CD14-positive monocyte (primary cell): ENCODE measurements around the gene HINT2. TPM values are rescaled to one million over a fixed set of nuclear protein-coding genes. Genes with fewer than 3 reads are reported as not detected.

Source experiments
- DNase-seq, 3 donors: peaks; one replicate each; pipeline ENCODE4 v3.0.0-alpha.2; 2011 to 2022
- H2AFZ ChIP-seq: 2 replicates; pipeline ENCODE4 v1.6.0; 2012; ENCODE audit warnings: mild to moderate bottlenecking, low read depth, low read length, inconsistent platforms; ENCODE audit not compliant: insufficient read depth, poor library complexity, severe bottlenecking
- H3K27ac ChIP-seq, 2 donors: 1 replicate in 1 of 2; 2 replicates in 1 of 2; pipeline ENCODE4 v1.5.1; 2012 to 2013; ENCODE audit warnings: low read length in 2 of 2, control low read depth in 1 of 2, inconsistent platforms in 1 of 2, low read depth in 1 of 2, mild to moderate bottlenecking in 1 of 2
- H3K27me3 ChIP-seq, 2 donors: one replicate each; pipeline versions ENCODE4 v1.6.0 to v1.6.1; 2011 to 2013; ENCODE audit warnings: low read length in 2 of 2; ENCODE audit not compliant: control insufficient read depth in 2 of 2, insufficient read depth in 2 of 2
- H3K36me3 ChIP-seq, 2 donors: replicated peaks in 1 of 2; 1 replicate in 1 of 2; 2 replicates in 1 of 2; pipeline versions ENCODE4 v1.5.1 to v1.6.1; 2012 to 2013; ENCODE audit warnings: low read length in 2 of 2, control low read depth in 1 of 2, inconsistent platforms in 1 of 2, mild to moderate bottlenecking in 1 of 2; ENCODE audit not compliant: insufficient read depth in 2 of 2, control insufficient read depth in 1 of 2
- H3K4me1 ChIP-seq, 2 donors: 1 replicate in 1 of 2; 2 replicates in 1 of 2; pipeline versions ENCODE4 v1.5.1 to v1.6.1; 2012 to 2013; ENCODE audit warnings: low read length in 2 of 2, control low read depth in 1 of 2, inconsistent platforms in 1 of 2, mild to moderate bottlenecking in 1 of 2, moderate library complexity in 1 of 2; ENCODE audit not compliant: insufficient read depth in 2 of 2, control insufficient read depth in 1 of 2
- H3K4me2 ChIP-seq: replicated peaks from 2 replicates; pipeline ENCODE3; 2012; ENCODE audit warnings: low read length, moderate library complexity, mild to moderate bottlenecking; ENCODE audit not compliant: poor library complexity, severe bottlenecking; ENCODE audit errors: extremely low read depth
- H3K4me3 ChIP-seq, 3 experiments: fragments of 200-600 bp in 1 of 3; sonication (generic) in 1 of 3; replicated peaks in 1 of 3; 1 replicate in 2 of 3; 2 replicates in 1 of 3; pipeline ENCODE4 v1.5.1; 2011 to 2013; ENCODE audit warnings: low read length in 3 of 3, mild to moderate bottlenecking in 3 of 3, control low read depth in 2 of 3, low read depth in 2 of 3, inconsistent platforms in 1 of 3, moderate library complexity in 1 of 3
- H3K79me2 ChIP-seq: 2 replicates; pipeline ENCODE4 v1.6.0; 2012; ENCODE audit warnings: mild to moderate bottlenecking, control low read depth, inconsistent platforms, low read length, moderate library complexity; ENCODE audit not compliant: insufficient read depth
- H3K9ac ChIP-seq: 2 replicates; pipeline ENCODE4 v1.6.0; 2017; ENCODE audit warnings: low read length, mild to moderate bottlenecking; ENCODE audit not compliant: insufficient read depth, poor library complexity, severe bottlenecking
- H3K9me3 ChIP-seq, 2 donors: replicated peaks in 1 of 2; 1 replicate in 1 of 2; 2 replicates in 1 of 2; pipeline versions ENCODE4 v1.5.1 to v1.6.1; 2012 to 2013; ENCODE audit warnings: low read length in 2 of 2, control low read depth in 1 of 2; ENCODE audit not compliant: control insufficient read depth in 1 of 2, insufficient read depth in 1 of 2
- H4K20me1 ChIP-seq: 2 replicates; pipeline ENCODE4 v1.6.0; 2012; ENCODE audit warnings: mild to moderate bottlenecking, low read length, control low read depth, moderate library complexity; ENCODE audit not compliant: insufficient read depth
- H3K27ac Mint-ChIP-seq, 7 donors: one replicate each; pipeline ENCODE4 v1.8.0; 2020; ENCODE audit warnings: mild to moderate bottlenecking in 7 of 7, mixed read lengths in 7 of 7, moderate library complexity in 6 of 7, inconsistent platforms in 2 of 7
- H3K27me3 Mint-ChIP-seq, 3 donors: one replicate each; pipeline ENCODE4 v1.8.0; 2021 to 2022; ENCODE audit warnings: low read depth in 3 of 3, mild to moderate bottlenecking in 3 of 3, mixed read lengths in 3 of 3, moderate library complexity in 3 of 3, inconsistent platforms in 1 of 3
- H3K36me3 Mint-ChIP-seq, 2 donors: one replicate each; pipeline ENCODE4 v1.8.0; 2020; ENCODE audit warnings: mixed read lengths in 2 of 2, inconsistent platforms in 1 of 2, mild to moderate bottlenecking in 1 of 2
- H3K4me1 Mint-ChIP-seq: one replicate; pipeline ENCODE4 v1.8.0; 2020; ENCODE audit warnings: mild to moderate bottlenecking, mixed read lengths
- H3K4me3 Mint-ChIP-seq, 2 donors: one replicate each; pipeline ENCODE4 v1.8.0; 2020; ENCODE audit warnings: mild to moderate bottlenecking in 2 of 2, mixed read lengths in 2 of 2, moderate library complexity in 1 of 2
- H3K9me3 Mint-ChIP-seq, 7 donors: one replicate each; pipeline ENCODE4 v1.8.0; 2020 to 2022; ENCODE audit warnings: mixed read lengths in 7 of 7, mild to moderate bottlenecking in 6 of 7, moderate library complexity in 6 of 7, inconsistent platforms in 2 of 7
- CTCF ChIP-seq: fragments of 200-600 bp; IDR thresholded peaks from one replicate; pipeline ENCODE4 v1.8.0; 2022; ENCODE audit warnings: antibody characterized with exemption, mild to moderate bottlenecking
- WGBS: methylation state at CpG from one replicate; pipeline ENCODE4 v1.1.5; 2013; ENCODE audit warnings: missing lambda C conversion rate; ENCODE audit not compliant: insufficient coverage; 5-methylcytosine and 5-hydroxymethylcytosine counted together
- intact Hi-C, 2 donors: fragments of 100-400 bp; cut with micrococcal nuclease; formaldehyde crosslinking; loops; one replicate each; pipeline versions ENCODE4 v1.15.0 to v1.15.1; 2023
- polyA plus RNA-seq, 3 donors: library from polyadenylated mRNA; depleted of rRNA in 1 of 3; unstranded in 2 of 3; stranded (reverse) in 1 of 3; fragments of 300-500 nt in 2 of 3; fragments of >200 nt in 1 of 3; fragmentation: Illumina TruSeq in 2 of 3; gene quantifications; 1 replicate in 2 of 3; 2 replicates in 1 of 3; pipeline ENCODE4 v1.2.3, GENCODE V29; 2012 to 2021

HINT2 gene
- polyA plus RNA-seq, 3 donors: 19.9 to 64.5 (median 59.1) TPM

- H3K27me3 ChIP-seq: no peaks in the 10 kb centered on the region
- no peak for TF ChIP-seq CTCF
- no peaks in the 10 kb centered on the region for H3K36me3 ChIP-seq
- no peaks in the 10 kb centered on the region for H3K36me3 Mint-ChIP-seq
- H3K27ac Mint-ChIP-seq: peak within 1 kb of the TSS; percentile 81 to 99 (median 92)
- peak within 1 kb of the TSS; percentile 98 for H2AFZ ChIP-seq
- no peaks in the 10 kb centered on the region for H3K9me3 ChIP-seq
- peaks cover 4% of the 10 kb centered on the region for H3K79me2 ChIP-seq
- peaks cover 14 to 18% (median 17%) of the 10 kb centered on the region in 3 donors for H3K27me3 Mint-ChIP-seq
- H3K4me3 Mint-ChIP-seq: peak within 1 kb of the TSS; percentile 94 to 99
- H3K9ac ChIP-seq: peak within 1 kb of the TSS; percentile 75
- peak within 1 kb of the TSS; percentile 67 to 94 (median 78) for H3K4me3 ChIP-seq
- DNase-seq: no peak
- peaks cover 47 to 58% of the 10 kb centered on the region in 2 donors for H3K4me1 ChIP-seq
- peaks cover 59% of the 10 kb centered on the region for H3K4me1 Mint-ChIP-seq
- no peaks in the 10 kb centered on the region for H3K9me3 Mint-ChIP-seq
- no peaks in the 10 kb centered on the region for H4K20me1 ChIP-seq
- H3K27ac ChIP-seq: peak within 1 kb of the TSS; percentile 10 to 73
- intact Hi-C loops: loop anchor here (2.0 to 5.0 kb wide), 4 partner anchors 16 to 96 kb away; partner anchors contain the start of genes CREB3 (in 1 of the 2), OR13J1 (in 1 of the 2) and TLN1 (in 1 of the 2)
- H3K4me2 ChIP-seq: peak within 1 kb of the TSS; percentile 99
- 0% methylated on average over 21 of the region's 21 CpGs for WGBS
These were observed 13.9 kb upstream of the HINT2 start, which contains the start of gene FAM221B for GRCh38 chr9:35828716-35829083. Gene FAM221B (minus strand): TSS chr9:35828732. CDS start chr9:35826161, 2,571 bp downstream.

GRCh38 chr9:35827486-35827885, 12.6 kb upstream of the HINT2 start:
- Histone ChIP-seq H3K9ac (no peak overlapping the region), H3K36me3 (no peaks in the 10 kb centered on the region), H2AFZ (no peak overlapping the region), H3K27ac (no peak overlapping the region), H4K20me1 (no peaks in the 10 kb centered on the region), H3K4me3 (no peak overlapping the region), H3K9me3 (no peaks in the 10 kb centered on the region), H3K27me3 (no peaks in the 10 kb centered on the region), H3K4me1 (peaks cover 35 to 46% of the 10 kb centered on the region in 2 donors), H3K4me2 (no peak overlapping the region), H3K79me2 (peaks cover 4% of the 10 kb centered on the region)
- no peak for TF ChIP-seq CTCF
- Mint-ChIP-seq H3K36me3 (no peaks in the 10 kb centered on the region), H3K4me1 (peaks cover 47% of the 10 kb centered on the region), H3K4me3 (peak overlapping the region in 1 of 2 donors; percentile 57), H3K27ac (peak overlapping the region in 1 of 7 donors; percentile 17), H3K27me3 (peaks cover 14 to 18% (median 16%) of the 10 kb centered on the region in 3 donors), H3K9me3 (no peaks in the 10 kb centered on the region)
- intact Hi-C loops: loop anchor here (5.0 kb wide), 3 partner anchors 45 to 95 kb away; partner anchors contain the start of genes CREB3 (in 1 of the 2), OR13J1 (in 1 of the 2) and TLN1 (in 1 of the 2)
- no peak for DNase-seq
- no CpG with 5 or more reads among the region's 3 CpGs for WGBS
